Mesangial cell (primary cell): ENCODE measurements around the gene FAM47C. TPM values are rescaled to one million over a fixed set of nuclear protein-coding genes. Genes with fewer than 3 reads are reported as not detected.

ENCODE experiments used
- total RNA-seq: library from RNA; depleted of rRNA; stranded (reverse); fragments of >200 nt; gene quantifications from 2 replicates; pipeline ENCODE4 v1.2.3, GENCODE V29; 2015

FAM47C gene
- not detected in 2 replicates for total RNA-seq

DNA sequence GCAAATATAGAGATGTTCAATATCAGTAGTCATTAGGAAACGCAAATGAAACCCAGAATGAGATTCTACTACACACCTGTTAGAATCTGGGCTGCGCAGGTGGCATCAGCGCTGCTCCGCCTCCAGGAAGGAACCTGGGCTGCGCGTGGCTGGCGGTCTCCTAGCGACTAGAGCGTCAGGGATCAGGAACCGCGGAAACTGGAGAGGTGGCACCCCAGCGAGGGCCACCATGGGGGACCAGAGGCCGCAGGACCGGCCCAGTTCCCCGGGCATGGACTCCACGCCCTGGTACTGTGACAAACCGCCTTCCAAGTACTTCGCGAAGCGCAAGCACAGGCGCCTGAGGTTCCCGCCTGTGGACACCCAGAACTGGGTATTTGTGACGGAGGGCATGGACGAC lies at the start of gene FAM47C:
TSS of gene FAM47C (plus strand) at position 185 of the 400 bp plus-strand sequence. CDS start at position 230, 45 bp downstream.

